ENCODE results near the gene PELO.
A peak's percentile ranks its signal among the peaks of the same experiment; 100 is the strongest.

Gene PELO

GRCh38 chr5:52830650-52831049 is 42.9 kb downstream of the PELO start:
- Histone ChIP-seq H3K36me3 (ENCODE audit: control insufficient read depth, insufficient read depth, low read length) (peaks cover 10% of the 10 kb centered on the region), H3K27ac (ENCODE audit: low read depth, low read length, severe bottlenecking) (no peak overlapping the region), H3K9me3 (ENCODE audit: control insufficient read depth, low read length) (peaks cover 7% of the 10 kb centered on the region), H3K4me1 (ENCODE audit: control insufficient read depth, insufficient read depth, low read length, poor library complexity, severe bottlenecking) (peaks cover 6% of the 10 kb centered on the region), H3K4me3 (ENCODE audit: extremely low read depth, insufficient read depth, low read length, poor library complexity, severe bottlenecking) (no peak overlapping the region)
- no CpG with 5 or more reads among the region's 2 CpGs for WGBS, 2 experiments (ENCODE audit: insufficient coverage in 2 of 2)

- no peak overlapping the region for H3K27ac ChIP-seq (ENCODE audit: low read depth, low read length, severe bottlenecking)
- H3K4me1 ChIP-seq (ENCODE audit: control insufficient read depth, insufficient read depth, low read length, poor library complexity, severe bottlenecking): peaks cover 6% of the 10 kb centered on the region
- peaks cover 10% of the 10 kb centered on the region for H3K36me3 ChIP-seq (ENCODE audit: control insufficient read depth, insufficient read depth, low read length)
These were observed 44.2 kb downstream of the PELO start for GRCh38 chr5:52831786-52832511.

GRCh38 chr5:52834320-52834719 is 46.6 kb downstream of the PELO start:
- H3K9me3 ChIP-seq (ENCODE audit: control insufficient read depth, low read length): no peaks in the 10 kb centered on the region
- no peaks in the 10 kb centered on the region for H3K36me3 ChIP-seq (ENCODE audit: control insufficient read depth, insufficient read depth, low read length)
- no peak overlapping the region for H3K4me3 ChIP-seq (ENCODE audit: extremely low read depth, insufficient read depth, low read length, poor library complexity, severe bottlenecking)
- no peak overlapping the region for H3K27ac ChIP-seq (ENCODE audit: low read depth, low read length, severe bottlenecking)
- H3K4me1 ChIP-seq (ENCODE audit: control insufficient read depth, insufficient read depth, low read length, poor library complexity, severe bottlenecking): peaks cover 19% of the 10 kb centered on the region
- 95 to 100% methylated on average over 2 of the region's 2 CpGs for WGBS, 2 experiments (ENCODE audit: insufficient coverage in 2 of 2)

More at GRCh38 chr5:52831786-52832511, 44.2 kb downstream of the PELO start:
- peaks cover 7% of the 10 kb centered on the region for H3K9me3 ChIP-seq (ENCODE audit: control insufficient read depth, low read length)
- WGBS, 2 experiments (ENCODE audit: insufficient coverage in 2 of 2): 93 to 100% methylated on average over 1 to 2 of the region's 2 CpGs
- H3K4me3 ChIP-seq (ENCODE audit: extremely low read depth, insufficient read depth, low read length, poor library complexity, severe bottlenecking): no peak overlapping the region

- no peak overlapping the region for H3K4me3 ChIP-seq (ENCODE audit: extremely low read depth, insufficient read depth, low read length, poor library complexity, severe bottlenecking)
- peak overlapping the region; percentile 32 for H3K27ac ChIP-seq (ENCODE audit: low read depth, low read length, severe bottlenecking)
- 86 to 100% methylated on average over 1 of the region's 7 CpGs for WGBS, 2 experiments (ENCODE audit: insufficient coverage in 2 of 2)
- peaks cover 26% of the 10 kb centered on the region for H3K4me1 ChIP-seq (ENCODE audit: control insufficient read depth, insufficient read depth, low read length, poor library complexity, severe bottlenecking)
- H3K36me3 ChIP-seq (ENCODE audit: control insufficient read depth, insufficient read depth, low read length): no peaks in the 10 kb centered on the region
- H3K9me3 ChIP-seq (ENCODE audit: control insufficient read depth, low read length): no peaks in the 10 kb centered on the region
These were observed 49.4 kb downstream of the PELO start for GRCh38 chr5:52837068-52837467.

All from mesodermal cell (in vitro differentiated cells).